GM18867 (cell line): ENCODE data around the gene SELENOW.
"Not testable (repeated sequence)": the region's sequence is repeated elsewhere in the genome, so short reads cannot be mapped to it uniquely, and the experiment has no call there.

Experiments
- ATAC-seq: cut with Tn5 transposase; IDR thresholded peaks from one replicate; pipeline ENCODE4 v1.9.1; 2021; ENCODE audit warnings: mild to moderate bottlenecking, moderate library complexity; ENCODE audit not compliant: unreplicated experiment

The SELENOW gene

DNA sequence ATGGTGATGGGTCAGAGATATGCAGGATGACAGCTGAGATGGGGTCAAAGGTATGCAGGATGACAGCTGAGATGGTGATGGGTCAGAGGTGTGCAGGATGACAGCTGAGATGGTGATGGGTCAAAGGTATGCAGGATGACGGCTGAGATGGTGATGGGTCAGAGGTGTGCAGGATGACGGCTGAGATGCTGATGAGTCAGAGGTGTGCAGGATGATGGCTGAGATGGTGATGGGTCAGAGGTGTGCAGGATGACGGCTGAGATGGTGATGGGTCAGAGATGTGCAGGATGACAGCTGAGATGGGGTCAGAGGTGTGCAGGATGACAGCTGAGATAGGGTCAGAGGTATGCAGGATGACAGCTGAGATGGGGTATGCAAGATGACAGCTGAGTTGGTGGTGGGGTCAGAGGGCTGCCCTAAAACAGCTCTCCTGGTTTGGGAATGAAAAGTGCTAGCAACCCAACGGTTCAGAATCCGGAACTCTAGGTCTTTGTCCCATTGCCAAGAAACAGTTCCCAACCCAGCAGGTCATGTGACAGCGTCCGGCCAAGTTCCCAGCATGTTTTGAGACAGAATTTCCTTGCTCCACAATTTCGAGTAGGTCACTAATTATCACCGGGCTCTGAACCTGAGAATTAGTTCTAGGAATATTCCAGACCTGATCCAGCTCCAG, 3.2 kb downstream of the SELENOW start:
- ATAC-seq: no peak

DNA sequence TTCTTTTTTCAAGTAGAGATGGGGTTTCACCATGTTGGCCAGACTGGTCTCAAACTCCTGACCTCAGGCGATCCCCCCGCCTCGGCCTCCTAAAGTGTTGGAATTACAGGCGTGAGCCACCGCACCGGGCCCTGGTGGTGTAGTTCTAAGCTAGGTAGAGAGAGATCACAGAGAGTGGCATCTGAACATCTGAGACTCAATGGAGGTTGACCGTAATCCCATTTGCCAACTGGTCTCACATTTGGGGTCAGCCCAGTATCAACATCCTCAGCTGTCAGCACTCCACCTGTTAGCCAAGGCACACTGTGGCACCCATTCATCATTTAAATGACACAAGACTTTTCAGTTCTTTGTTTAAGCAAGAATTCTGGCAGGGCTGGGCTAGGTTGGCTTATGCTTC, 8.1 kb downstream of the SELENOW start:
- no peak for ATAC-seq

DNA sequence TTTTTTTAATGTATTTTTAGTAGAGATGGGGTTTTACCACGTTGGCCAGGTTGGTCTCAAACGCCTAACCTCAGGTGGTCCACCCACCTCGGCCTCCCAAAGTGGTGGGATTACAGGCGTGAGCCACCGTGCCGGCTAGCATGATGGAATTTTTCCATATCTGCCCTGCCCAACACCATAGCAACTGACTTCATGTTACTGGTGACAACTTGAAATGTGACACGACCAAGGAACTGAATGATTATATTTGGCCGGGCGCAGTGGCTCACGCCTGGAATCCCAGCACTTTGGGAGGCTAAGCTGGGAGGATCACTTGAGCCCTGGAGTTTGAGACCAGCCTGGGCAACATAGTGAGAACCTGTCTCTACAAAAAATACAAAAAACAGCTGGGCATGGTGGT, 8.8 kb downstream of the SELENOW start:
- not testable (repeated sequence) for ATAC-seq

DNA sequence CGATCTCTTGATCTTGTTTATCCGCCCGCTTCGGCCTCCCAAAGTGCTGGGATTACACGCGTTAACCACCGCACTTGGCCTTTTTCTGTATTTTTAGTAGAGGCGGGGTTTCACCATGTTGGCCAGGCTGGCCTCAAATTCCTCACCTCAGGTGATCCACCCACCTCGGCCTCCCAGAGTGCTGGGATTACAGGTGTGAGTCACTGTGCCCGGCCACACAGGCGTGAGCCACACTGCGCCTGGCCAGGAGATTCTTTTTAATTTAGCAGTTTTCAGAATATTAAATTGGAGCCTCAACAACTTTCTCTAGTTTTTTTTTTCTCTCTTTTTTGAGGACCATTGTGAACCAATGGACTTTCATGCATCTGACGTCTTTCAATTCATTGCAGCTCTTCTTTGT, 11.3 kb downstream of the SELENOW start:
- ATAC-seq: not testable (repeated sequence)

DNA sequence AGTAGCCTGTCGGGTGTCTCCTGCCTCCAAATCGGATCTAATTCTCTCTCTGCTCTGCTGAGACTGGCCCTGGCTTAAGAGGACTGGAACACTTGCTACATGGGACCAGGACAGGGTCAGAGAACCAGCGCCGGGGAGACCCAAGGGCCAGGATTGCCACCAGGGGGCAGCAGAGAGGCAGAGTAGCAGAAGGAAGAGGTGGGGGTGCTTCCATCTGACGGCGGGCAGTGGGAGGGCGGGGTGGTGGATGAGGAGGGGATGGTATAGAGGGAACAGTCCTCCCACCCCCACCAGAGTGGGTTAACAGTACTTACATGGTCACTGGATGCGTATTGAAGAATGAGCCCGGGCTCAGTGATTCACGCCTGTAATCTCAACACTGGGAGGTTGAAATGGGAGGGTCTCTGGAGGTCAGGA, 11.9 kb downstream of the SELENOW start:
- no peak for ATAC-seq

DNA sequence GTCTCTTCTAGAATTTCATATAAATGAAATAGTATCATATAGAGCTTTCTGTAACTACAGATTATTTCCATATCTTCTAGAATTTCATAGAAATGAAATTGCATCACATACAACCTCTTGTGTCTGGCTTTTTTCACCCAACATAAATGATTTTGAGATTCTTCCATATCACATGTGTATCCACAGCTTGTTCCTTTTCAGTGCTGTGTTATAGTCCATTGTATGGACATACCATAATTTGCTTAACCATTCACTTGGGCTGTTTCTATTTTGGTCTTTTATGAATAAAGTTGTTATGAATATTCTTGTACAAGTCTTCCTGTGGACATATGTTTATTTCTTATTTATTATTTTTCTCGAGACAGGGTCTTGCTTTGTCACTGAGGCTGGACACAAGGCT, 14.1 kb downstream of the SELENOW start:
- ATAC-seq: no peak

DNA sequence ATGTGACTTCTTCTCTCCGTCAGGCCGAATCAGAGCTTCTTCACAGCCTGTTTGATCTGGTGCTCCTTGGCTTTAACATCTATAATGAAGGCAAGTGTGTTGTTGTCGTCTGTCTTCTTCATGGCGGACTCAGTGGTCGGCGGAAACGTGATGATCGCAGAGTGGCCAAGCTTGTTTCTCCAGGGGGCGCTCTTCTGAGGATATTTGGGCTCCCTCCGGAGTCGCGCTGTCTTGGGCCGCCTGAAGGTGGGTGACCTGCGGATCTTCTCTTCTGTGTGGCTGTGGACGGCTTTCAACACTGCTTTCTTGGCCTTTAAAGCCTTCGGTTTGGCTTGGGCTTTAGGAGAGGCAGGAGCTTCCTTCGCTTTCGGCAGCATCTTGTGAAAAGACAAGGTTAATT, 16.0 kb downstream of the SELENOW start:
- no peak for ATAC-seq

DNA sequence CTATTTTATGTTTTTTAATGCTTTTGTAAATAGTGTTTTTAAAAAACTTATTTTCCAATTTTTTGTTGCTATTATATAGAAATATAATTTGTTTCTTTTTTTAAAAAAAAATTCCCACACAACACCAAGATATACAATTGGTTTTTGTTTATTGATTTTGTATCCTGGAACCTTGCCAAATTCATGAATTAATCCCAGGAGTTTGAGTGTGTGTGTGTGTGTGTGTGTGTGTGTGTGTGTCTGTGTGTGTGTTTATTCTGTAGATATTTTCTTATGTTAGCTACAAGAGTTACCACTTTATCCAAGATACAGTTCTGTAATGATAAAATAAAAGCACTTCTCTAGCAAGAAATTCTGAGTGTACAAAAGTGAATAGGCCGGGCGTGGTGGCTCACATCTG, 18.3 kb downstream of the SELENOW start:
- no peak for ATAC-seq

DNA sequence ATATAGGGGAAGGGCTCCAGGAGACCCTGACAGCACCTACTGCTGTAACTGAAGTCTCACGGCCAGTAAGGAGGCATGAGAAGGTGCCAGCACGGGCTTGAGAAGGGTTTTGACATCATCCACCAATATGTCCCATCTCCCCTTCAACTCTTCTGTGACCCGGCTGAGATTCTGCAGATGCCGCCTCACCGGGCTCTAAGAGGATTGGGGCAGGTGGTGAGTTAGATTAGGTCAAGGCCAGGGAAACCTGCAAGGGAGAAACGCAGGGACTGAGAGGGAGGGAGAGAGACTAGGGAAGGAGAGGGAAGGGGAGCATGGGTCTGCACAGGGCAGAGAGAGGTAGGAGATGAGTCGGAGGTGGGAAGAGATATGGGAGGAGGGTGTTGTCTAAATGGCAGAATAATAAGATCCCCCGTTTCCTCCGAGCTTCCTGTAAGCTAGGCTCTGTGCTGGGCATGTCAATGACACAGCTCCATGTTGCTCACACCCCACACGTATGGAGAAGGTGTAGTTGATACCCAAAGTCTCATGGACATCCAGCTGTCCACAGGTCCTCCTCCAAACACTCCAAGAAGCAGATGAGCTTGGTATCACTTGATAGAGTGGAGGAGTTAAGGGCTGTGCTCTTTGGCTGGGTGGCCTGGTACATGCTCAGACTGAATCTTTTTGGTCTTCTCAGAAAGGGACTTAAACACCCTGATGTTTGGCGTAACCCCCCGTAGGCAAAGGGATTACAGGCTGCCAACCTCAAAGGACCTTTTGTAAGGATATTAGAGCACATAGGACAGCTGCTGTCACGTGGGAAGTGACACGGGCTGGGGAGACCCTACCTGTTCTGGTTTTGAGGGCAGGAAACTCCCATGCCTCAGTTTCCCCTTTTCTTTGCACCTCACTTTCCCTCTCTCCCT, 19.7 kb downstream of the SELENOW start:
- no peak for ATAC-seq

DNA sequence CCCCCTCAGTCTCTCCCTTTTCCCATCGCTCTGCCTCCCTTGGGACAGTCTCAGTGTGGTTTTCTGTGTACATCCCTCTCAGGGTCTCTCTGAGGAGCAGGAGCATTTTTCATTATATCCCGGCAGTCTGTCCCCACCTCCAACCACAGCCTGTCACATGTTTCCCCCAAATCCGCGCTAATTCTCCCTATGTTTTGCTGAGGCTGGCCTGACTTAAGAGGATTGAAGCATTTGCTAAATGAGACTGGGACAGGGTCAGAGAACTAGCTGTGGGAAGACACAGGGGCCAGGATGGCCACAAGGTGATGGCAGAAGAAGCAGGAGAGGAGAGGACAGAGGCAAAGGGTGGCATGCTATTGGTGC, 20.4 kb downstream of the SELENOW start:
- ATAC-seq: no peak

DNA sequence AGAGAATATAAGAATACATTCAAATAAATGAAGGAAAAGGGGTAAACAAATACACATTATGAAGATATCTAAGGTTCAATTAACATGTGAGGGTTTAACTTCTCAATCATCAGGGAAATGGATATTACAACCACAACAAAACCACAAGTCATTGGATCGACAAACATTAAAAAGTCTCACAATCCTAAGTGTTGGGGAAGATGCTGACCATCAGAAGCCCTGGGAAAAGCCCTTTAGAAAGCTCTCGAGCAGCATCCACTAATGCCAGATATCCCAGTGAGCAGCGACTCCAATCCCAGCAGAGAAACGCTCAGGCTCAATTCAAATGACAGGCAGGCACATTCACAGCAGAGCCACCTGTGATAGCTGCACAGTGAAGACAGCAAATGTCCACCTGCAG, 22.8 kb downstream of the SELENOW start:
- no peak for ATAC-seq

DNA sequence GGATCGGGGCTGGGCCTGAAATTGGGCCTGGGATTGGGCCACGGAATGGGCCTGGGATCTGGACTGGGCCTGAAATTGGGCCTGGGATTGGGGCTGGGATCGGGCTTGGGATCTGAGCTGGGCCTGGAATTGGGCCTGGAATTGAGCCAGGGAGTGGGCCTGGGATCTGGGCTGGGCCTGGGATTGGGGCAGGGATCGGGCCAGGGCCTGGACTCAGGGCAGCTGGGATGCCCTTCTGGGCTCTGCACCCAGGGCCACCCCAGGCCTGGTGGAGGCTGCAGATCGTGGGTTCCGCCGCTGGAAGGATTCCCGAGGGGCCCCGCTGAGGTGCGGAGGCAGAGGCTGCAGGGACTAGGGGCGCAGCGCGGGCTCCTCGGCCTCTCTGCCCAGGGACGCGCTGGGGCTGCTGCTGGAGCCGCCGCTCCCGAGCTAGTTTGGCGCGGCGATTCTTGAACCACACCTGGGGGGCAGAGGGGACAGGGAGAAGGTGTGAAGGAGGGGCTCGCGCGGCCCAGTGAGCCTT, 24.1 kb downstream of the SELENOW start:
- no peak for ATAC-seq

DNA sequence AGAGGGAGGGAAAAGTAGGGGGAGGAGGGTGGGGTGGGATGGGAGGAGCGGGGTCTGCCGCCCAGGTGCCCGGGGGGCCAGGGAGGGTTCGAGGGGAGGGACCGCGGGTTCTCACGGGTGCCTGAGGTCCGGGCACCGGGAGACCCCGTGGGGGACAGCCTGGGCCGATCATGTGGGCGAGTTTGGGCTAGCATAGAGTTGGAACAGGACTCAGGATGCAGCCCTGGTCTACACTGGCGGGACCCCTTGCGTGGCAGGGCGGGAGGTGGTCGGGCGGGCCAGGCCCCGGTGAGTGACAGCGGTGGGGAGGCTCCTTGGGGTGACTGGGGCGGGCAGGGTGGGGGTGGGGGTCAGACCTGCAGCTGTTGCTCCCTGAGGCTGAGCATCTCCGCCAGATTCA, 24.6 kb downstream of the SELENOW start:
- ATAC-seq: not testable (repeated sequence)

DNA sequence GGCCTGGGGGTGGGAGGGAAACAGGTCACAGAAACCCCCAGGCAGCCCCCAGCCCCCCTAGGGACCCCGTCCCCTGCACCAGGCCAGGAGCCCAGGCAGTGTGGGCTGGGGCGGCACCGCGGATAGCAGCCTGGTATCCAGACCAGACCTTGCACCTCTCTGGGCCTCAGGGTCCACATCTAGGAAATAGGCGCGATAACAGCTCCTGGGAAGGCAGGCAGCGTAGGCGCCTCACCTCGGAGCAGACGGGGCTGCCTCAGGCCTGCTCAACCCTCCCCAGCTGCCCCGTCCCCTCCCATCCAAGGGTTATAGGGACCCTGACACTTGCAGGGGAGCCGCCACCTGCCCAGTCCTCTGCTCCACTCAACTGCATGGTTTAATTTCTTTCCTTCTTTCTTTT, 25.2 kb downstream of the SELENOW start:
- not testable (repeated sequence) for ATAC-seq

DNA sequence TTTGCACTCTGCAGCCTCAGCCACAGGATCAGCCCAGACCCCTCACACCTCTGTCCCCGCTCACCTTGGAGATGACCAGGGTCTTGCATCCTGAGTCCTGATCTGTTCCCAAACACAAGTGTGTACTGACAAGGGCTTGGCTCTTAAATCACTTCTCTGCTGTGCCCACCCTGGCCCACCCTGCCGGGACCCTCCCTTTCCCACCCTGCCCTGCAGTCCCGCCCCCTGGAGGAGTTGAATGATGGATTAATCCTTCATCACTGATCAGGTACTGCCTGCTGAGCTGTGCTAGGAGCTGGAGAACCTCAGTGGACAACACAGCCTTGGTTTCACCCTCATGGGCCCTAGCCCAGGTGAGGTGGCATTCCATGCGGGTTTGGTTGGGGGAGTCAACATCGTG, 25.9 kb downstream of the SELENOW start, which contains the start of gene TPRX1:
TPRX1 (minus strand) TSS at position 101 of the 400 bp plus-strand sequence; CDS start at position 89, 12 bp downstream.
- not testable (repeated sequence) for ATAC-seq

DNA sequence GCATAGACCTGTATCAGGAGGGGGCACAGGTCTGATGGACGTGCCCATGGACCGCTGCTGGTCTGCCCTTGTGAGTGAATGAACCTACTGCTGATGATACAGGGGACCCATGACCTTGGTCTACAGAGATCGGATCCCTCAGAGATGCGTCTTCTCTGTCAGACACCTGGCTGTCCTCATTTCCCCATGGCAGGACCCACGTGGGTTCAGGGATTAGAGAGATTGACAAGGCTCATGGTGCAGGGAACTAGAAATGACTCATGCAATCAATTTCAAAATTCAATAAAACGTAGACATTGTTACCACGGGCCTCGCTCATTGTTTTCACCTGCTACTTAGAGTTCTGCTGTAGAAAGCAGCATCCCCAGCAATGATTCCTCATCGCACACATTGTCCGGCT, 26.8 kb downstream of the SELENOW start:
- ATAC-seq: no peak

DNA sequence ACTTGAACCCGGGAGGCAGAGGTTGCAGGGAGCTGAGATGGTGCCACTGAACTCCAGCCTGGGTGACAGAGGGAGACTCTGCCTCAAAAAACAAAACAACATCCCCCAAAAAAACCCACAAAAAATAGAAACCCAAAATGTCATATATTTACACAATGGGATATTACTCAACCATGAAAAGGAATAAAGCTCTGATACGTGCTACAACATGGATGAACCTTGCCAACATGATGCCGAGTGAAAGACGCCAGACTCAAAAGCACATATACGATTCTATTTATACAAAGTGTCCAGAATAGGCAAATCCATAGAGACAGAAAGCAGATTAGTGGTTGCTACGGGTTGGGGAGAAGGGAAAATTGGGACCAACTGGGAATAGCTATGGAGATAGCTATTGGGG, 27.9 kb downstream of the SELENOW start:
- ATAC-seq: no peak

DNA sequence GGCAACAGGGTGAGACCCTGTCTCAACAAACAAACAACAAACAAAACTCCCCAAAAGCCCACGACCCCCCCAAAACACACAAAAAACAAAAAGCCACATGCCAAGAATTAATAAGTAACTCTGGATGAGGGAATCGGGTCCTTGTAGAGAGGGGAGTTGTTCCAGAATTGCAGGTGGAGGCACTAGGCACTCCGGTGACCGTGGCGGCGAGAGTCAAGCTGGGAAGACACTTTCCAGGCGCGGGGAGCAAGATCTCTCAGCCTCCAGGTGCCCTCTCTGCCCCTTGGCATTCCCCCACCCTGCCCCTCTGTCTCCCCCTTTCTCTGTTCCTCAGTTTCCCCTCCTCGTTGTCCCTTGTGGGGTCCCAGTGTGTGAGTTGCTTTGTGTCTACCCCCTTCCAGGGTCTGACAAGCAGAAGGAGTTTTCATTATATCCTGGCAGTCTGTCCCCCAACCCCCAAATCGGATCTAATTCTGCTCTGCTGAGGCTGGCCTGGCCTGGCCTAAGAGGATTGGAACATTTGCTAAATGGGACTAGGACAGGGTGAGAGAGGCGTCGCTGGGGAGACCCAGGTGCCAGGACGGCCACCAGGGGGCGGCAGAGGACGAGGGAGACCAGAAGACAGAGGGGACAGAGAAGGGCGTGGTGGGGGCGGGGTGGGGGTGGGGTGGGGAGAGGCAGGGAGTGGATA, 34.9 kb downstream of the SELENOW start:
- no peak for ATAC-seq

DNA sequence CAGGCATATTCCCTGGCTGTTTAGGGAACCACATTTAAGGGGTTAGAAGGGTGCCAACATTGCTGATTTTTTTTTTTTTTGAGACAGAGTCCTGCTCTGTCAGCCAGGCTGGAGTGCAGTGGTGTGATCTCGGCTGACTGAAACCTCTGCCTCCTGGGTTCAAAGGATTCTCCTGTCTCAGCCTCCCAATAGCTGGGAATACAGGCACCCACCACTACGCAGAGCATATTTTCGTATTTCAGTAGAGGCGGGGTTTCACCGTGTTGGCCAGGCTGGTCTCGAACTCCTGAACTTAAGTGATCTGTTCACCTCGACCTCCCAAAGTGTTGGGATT, 35.5 kb downstream of the SELENOW start:
- no peak for ATAC-seq

DNA sequence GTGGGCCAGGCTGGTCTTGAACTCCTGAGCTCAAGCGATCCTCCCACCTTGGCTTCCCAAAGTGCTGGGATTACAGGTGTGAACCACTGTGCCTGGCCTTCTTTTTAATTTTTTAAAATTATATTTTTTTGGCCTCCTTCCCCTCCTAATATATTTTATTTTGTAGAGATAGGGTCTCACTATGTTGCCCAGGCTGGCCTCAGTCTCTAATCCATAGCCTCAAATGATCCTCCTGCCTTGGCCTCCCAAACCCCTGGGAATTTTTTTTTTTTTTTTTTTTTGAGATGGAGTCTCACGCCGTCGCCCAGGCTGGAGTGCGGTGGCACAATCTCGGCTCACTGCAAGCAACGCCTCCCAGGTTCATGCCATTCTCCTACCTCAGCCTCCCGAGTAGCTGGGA, 37.8 kb downstream of the SELENOW start:
- ATAC-seq: not testable (repeated sequence)

DNA sequence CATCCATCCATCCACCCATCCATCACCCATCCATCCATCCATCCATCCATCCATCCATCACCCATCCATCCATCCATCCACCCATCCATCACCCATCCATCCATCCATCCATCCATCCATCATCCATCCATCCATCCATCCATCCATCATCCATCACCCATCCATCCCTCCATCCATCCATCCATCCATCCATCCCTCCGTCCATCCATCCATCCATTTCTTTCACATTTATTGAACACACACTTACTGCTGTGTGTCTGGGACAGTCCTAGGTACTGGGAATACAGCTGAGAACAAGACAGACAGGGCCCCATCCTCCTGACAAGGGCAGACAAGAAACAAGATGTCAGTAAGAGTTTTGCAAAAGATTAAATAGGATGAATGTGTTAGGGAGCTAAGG, 39.7 kb downstream of the SELENOW start:
- ATAC-seq: not testable (repeated sequence)

DNA sequence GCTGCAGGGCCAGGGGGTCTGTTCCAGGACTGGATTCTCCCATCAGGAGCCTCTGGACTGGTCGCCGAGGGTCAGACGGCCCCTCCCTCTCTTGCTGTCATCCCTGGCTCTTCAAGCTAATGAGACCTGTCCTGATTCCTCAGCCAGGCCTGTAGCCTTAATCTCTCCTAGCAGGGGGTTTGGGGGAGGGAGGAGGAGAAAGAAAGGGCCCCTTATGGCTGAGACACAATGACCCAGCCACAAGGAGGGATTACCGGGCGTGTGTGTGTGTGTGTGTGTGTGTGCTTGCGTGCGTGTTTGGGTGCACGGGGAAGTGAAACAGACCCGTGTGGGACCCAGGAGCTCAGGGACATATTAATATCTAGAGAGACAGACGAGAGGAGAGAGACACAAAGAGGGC, 41.4 kb downstream of the SELENOW start:
- no peak for ATAC-seq
